Hematopoietic multipotent progenitor cell treated with erythropoietin and hydrocortisone succinate and interleukin-3 and kit ligand, for 6 days (in vitro differentiated cells): ENCODE data around the gene MPHOSPH9.

Experiments used
- DNase-seq: peaks from one replicate; pipeline ENCODE4 v3.0.0-alpha.2; 2015

The MPHOSPH9 gene

GRCh38 chr12:123148655-123149054 is 84.3 kb downstream of the MPHOSPH9 start:
- DNase-seq: no peak

- peak; percentile 65 for DNase-seq
Observed at GRCh38 chr12:123148223-123148622, 84.7 kb downstream of the MPHOSPH9 start.

GRCh38 chr12:123145211-123145610 is 87.7 kb downstream of the MPHOSPH9 start:
- no peak for DNase-seq

- no peak for DNase-seq
Observed at GRCh38 chr12:123143736-123144461, 89.0 kb downstream of the MPHOSPH9 start.

GRCh38 chr12:123142921-123143735 is 89.8 kb downstream of the MPHOSPH9 start:
- peak; percentile 59 for DNase-seq

GRCh38 chr12:123142518-123142840 is 90.5 kb downstream of the MPHOSPH9 start:
- no peak for DNase-seq

- no peak for DNase-seq
Observed at GRCh38 chr12:123141615-123142517, 91.1 kb downstream of the MPHOSPH9 start.

GRCh38 chr12:123140676-123141614 is 92.0 kb downstream of the MPHOSPH9 start:
- no peak for DNase-seq

- DNase-seq: no peak
Observed at GRCh38 chr12:123139926-123140675, 92.8 kb downstream of the MPHOSPH9 start.

GRCh38 chr12:123135688-123136087 is 97.3 kb downstream of the MPHOSPH9 start:
- DNase-seq: no peak

- DNase-seq: peak; percentile 73
Observed at GRCh38 chr12:123134826-123135225, 98.1 kb downstream of the MPHOSPH9 start.

GRCh38 chr12:123134271-123134671 is 98.7 kb downstream of the MPHOSPH9 start:
- DNase-seq: no peak

- no peak for DNase-seq
Observed at GRCh38 chr12:123133701-123134100, 99.2 kb downstream of the MPHOSPH9 start.

GRCh38 chr12:123132951-123133619 is 99.9 kb downstream of the MPHOSPH9 start:
- no peak for DNase-seq

GRCh38 chr12:123131879-123132402 is 101.0 kb downstream of the MPHOSPH9 start:
- no peak for DNase-seq

- no peak for DNase-seq
Observed at GRCh38 chr12:123131291-123131832, 101.6 kb downstream of the MPHOSPH9 start.

- no peak for DNase-seq
Observed at GRCh38 chr12:123129621-123130020, 103.3 kb downstream of the MPHOSPH9 start.

GRCh38 chr12:123127182-123127495 is 105.8 kb downstream of the MPHOSPH9 start:
- no peak for DNase-seq

GRCh38 chr12:123126294-123127181 is 106.4 kb downstream of the MPHOSPH9 start:
- peak; percentile 71 for DNase-seq
